ENCODE results near the gene TMEM219. TPM values are rescaled to one million over a fixed set of nuclear protein-coding genes. Genes with fewer than 3 reads are reported as not detected.

The TMEM219 gene
- total RNA-seq, 1 experiment from 2014 or later: 92.1 TPM

- no TSS peak for BruUV-seq (replicated peaks)
- intact Hi-C loops (cut with micrococcal nuclease; ENCODE audit: unreplicated experiment): no loop called here
- peaks cover 11% of the 10 kb centered on the region for H3K4me1 Mint-ChIP-seq (ENCODE audit: low read depth, unreplicated experiment)
- TF ChIP-seq CTCF (IDR thresholded peaks at IDR 0.05; ENCODE audit: unreplicated experiment): no peak
- DNase-seq: no peak
- CTCF ChIA-PET: interaction anchor here (2.0 to 2.2 kb wide), 3 partner anchors 10 to 47 kb away, joined by 12 to 19 read pairs (median 17); partner anchors contain the start of gene TAOK2
- H3K4me3 Mint-ChIP-seq (ENCODE audit: low read depth, unreplicated experiment): peak overlapping the region; percentile 82
- H3K9me3 Mint-ChIP-seq (ENCODE audit: low read depth, unreplicated experiment): no peaks in the 10 kb centered on the region
- no peaks in the 10 kb centered on the region for H3K27me3 Mint-ChIP-seq (ENCODE audit: unreplicated experiment)
- H3K36me3 Mint-ChIP-seq (ENCODE audit: insufficient read depth, unreplicated experiment): peaks cover 43% of the 10 kb centered on the region
- H3K27ac Mint-ChIP-seq (ENCODE audit: unreplicated experiment): peak overlapping the region; percentile 92
These were observed 1.3 kb downstream of the TMEM219 start for GRCh38 chr16:29963021-29963743.

GRCh38 chr16:29968205-29968604 lies 6.3 kb downstream of the TMEM219 start:
- H3K4me3 Mint-ChIP-seq (ENCODE audit: low read depth, unreplicated experiment): no peak overlapping the region
- H3K27ac Mint-ChIP-seq (ENCODE audit: unreplicated experiment): no peak overlapping the region
- no TSS peak for BruUV-seq (replicated peaks)
- intact Hi-C loops (cut with micrococcal nuclease; ENCODE audit: unreplicated experiment): no loop called here
- H3K9me3 Mint-ChIP-seq (ENCODE audit: low read depth, unreplicated experiment): no peaks in the 10 kb centered on the region
- TF ChIP-seq CTCF (IDR thresholded peaks at IDR 0.05; ENCODE audit: unreplicated experiment): no peak
- peaks cover 2% of the 10 kb centered on the region for H3K4me1 Mint-ChIP-seq (ENCODE audit: low read depth, unreplicated experiment)
- peaks cover 48% of the 10 kb centered on the region for H3K36me3 Mint-ChIP-seq (ENCODE audit: insufficient read depth, unreplicated experiment)
- CTCF ChIA-PET: no interaction called here
- no peaks in the 10 kb centered on the region for H3K27me3 Mint-ChIP-seq (ENCODE audit: unreplicated experiment)
- no peak for DNase-seq

- CTCF ChIA-PET: no interaction called here
- H3K27ac Mint-ChIP-seq (ENCODE audit: unreplicated experiment): no peak overlapping the region
- intact Hi-C loops (cut with micrococcal nuclease; ENCODE audit: unreplicated experiment): loop anchor here (10.0 kb wide), 1 partner anchor 47 kb away; the partner anchor contains the start of gene KCTD13
These were observed 9.4 kb downstream of the TMEM219 start for GRCh38 chr16:29971304-29971703.

GRCh38 chr16:29972500-29972899 lies 10.6 kb downstream of the TMEM219 start:
- BruUV-seq (replicated peaks): no TSS peak
- Mint-ChIP-seq H3K27ac (ENCODE audit: unreplicated experiment) (peak overlapping the region; percentile 89), H3K9me3 (ENCODE audit: low read depth, unreplicated experiment) (no peaks in the 10 kb centered on the region), H3K4me3 (ENCODE audit: low read depth, unreplicated experiment) (no peak overlapping the region), H3K4me1 (ENCODE audit: low read depth, unreplicated experiment) (peaks cover 26% of the 10 kb centered on the region), H3K36me3 (ENCODE audit: insufficient read depth, unreplicated experiment) (peaks cover 67% of the 10 kb centered on the region), H3K27me3 (ENCODE audit: unreplicated experiment) (no peaks in the 10 kb centered on the region)
- intact Hi-C loops (cut with micrococcal nuclease; ENCODE audit: unreplicated experiment): loop anchor here (10.0 kb wide), 1 partner anchor 48 kb away; the partner anchor contains the start of gene KCTD13
- DNase-seq: no peak
- TF ChIP-seq CTCF (IDR thresholded peaks at IDR 0.05; ENCODE audit: unreplicated experiment): no peak
- CTCF ChIA-PET: interaction anchor here (0.8 to 1.8 kb wide), 3 partner anchors 11 to 28 kb away, joined by 3 to 17 read pairs (median 15); partner anchors contain the start of gene TMEM219

More at GRCh38 chr16:29971304-29971703, 9.4 kb downstream of the TMEM219 start:
- Mint-ChIP-seq H3K4me3 (ENCODE audit: low read depth, unreplicated experiment) (no peak overlapping the region), H3K9me3 (ENCODE audit: low read depth, unreplicated experiment) (no peaks in the 10 kb centered on the region), H3K4me1 (ENCODE audit: low read depth, unreplicated experiment) (peaks cover 19% of the 10 kb centered on the region), H3K27me3 (ENCODE audit: unreplicated experiment) (no peaks in the 10 kb centered on the region), H3K36me3 (ENCODE audit: insufficient read depth, unreplicated experiment) (peaks cover 62% of the 10 kb centered on the region)
- no TSS peak for BruUV-seq (replicated peaks)
- TF ChIP-seq CTCF (IDR thresholded peaks at IDR 0.05; ENCODE audit: unreplicated experiment): no peak
- no peak for DNase-seq
